Liver (tissue), 9 donors: ENCODE measurements around the gene MCTP2. TPM values are rescaled to one million over a fixed set of nuclear protein-coding genes. Genes with fewer than 3 reads are reported as not detected.

Experiments used
- DNase-seq: peaks from one replicate; pipeline ENCODE4 v3.0.0-alpha.2; 2017; ENCODE audit warnings: low spot score
- H3K27ac ChIP-seq, 2 donors: one replicate each; pipeline ENCODE4 v1.7.0; 2013; ENCODE audit warnings: inconsistent platforms in 2 of 2, low read length in 2 of 2, control low read depth in 1 of 2, low read depth in 1 of 2, mild to moderate bottlenecking in 1 of 2
- H3K27me3 ChIP-seq, 4 donors: one replicate each; pipeline versions ENCODE4 v1.6.1 to v1.7.0; 2013; ENCODE audit warnings: low read length in 3 of 4, inconsistent platforms in 1 of 4, mild to moderate bottlenecking in 1 of 4, moderate library complexity in 1 of 4; ENCODE audit not compliant: control insufficient read depth in 4 of 4, insufficient read depth in 4 of 4
- H3K36me3 ChIP-seq, 4 donors: one replicate each; pipeline versions ENCODE4 v1.6.1 to v1.7.0; 2013; ENCODE audit warnings: low read length in 3 of 4, mild to moderate bottlenecking in 3 of 4, low read depth in 1 of 4, moderate library complexity in 1 of 4; ENCODE audit not compliant: control insufficient read depth in 4 of 4, insufficient read depth in 3 of 4
- H3K4me1 ChIP-seq, 4 donors: one replicate each; pipeline versions ENCODE4 v1.6.1 to v1.7.0; 2013; ENCODE audit warnings: low read length in 3 of 4, mild to moderate bottlenecking in 3 of 4, moderate library complexity in 1 of 4; ENCODE audit not compliant: control insufficient read depth in 4 of 4, insufficient read depth in 4 of 4
- H3K4me3 ChIP-seq, 3 donors: one replicate each; pipeline versions ENCODE4 v1.6.1 to v1.7.0; 2013; ENCODE audit warnings: low read length in 3 of 3, control low read depth in 1 of 3, low read depth in 1 of 3, mild to moderate bottlenecking in 1 of 3
- H3K9ac ChIP-seq, 2 donors: one replicate each; pipeline ENCODE4 v1.7.0; 2013; ENCODE audit warnings: low read length in 2 of 2, mild to moderate bottlenecking in 2 of 2, moderate library complexity in 2 of 2, control low read depth in 1 of 2, low read depth in 1 of 2
- H3K9me3 ChIP-seq, 4 donors: one replicate each; pipeline versions ENCODE4 v1.6.1 to v1.7.0; 2013; ENCODE audit warnings: low read length in 3 of 4; ENCODE audit not compliant: control insufficient read depth in 4 of 4
- EGR1 ChIP-seq, 2 donors: IDR thresholded peaks; 2 replicates each; pipeline ENCODE4 v1.6.1; 2016 to 2018; ENCODE audit warnings: antibody characterized with exemption in 2 of 2, low read depth in 2 of 2
- FOXA1 ChIP-seq: IDR thresholded peaks from 2 replicates; pipeline ENCODE4 v1.6.1; 2016; ENCODE audit warnings: antibody characterized with exemption
- FOXA2 ChIP-seq: IDR thresholded peaks from 2 replicates; pipeline ENCODE4 v1.6.1; 2016; ENCODE audit warnings: antibody characterized with exemption
- GABPA ChIP-seq, 2 donors: IDR thresholded peaks in 1 of 2; conservative IDR thresholded peaks in 1 of 2; 2 replicates each; pipeline ENCODE4 v1.6.1; 2016; ENCODE audit warnings: antibody characterized with exemption in 2 of 2, mild to moderate bottlenecking in 1 of 2, moderate library complexity in 1 of 2
- HNF4A ChIP-seq, 2 donors: conservative IDR thresholded peaks; 2 replicates each; pipeline ENCODE4 v1.6.1; 2016; ENCODE audit warnings: antibody characterized with exemption in 2 of 2, mild to moderate bottlenecking in 2 of 2
- HNF4G ChIP-seq: IDR thresholded peaks from 2 replicates; pipeline ENCODE4 v1.6.1; 2016; ENCODE audit warnings: antibody characterized with exemption
- JUND ChIP-seq, 2 donors: IDR thresholded peaks; 2 replicates each; pipeline ENCODE4 v1.6.1; 2016; ENCODE audit warnings: antibody characterized with exemption in 2 of 2
- NR2F2 ChIP-seq: IDR thresholded peaks from 2 replicates; pipeline ENCODE4 v1.6.1; 2016; ENCODE audit warnings: antibody characterized with exemption
- RAD21 ChIP-seq, 2 donors: IDR thresholded peaks; 2 replicates each; pipeline ENCODE4 v1.6.1; 2016; ENCODE audit warnings: antibody characterized with exemption in 2 of 2, mild to moderate bottlenecking in 2 of 2
- RXRA ChIP-seq, 2 donors: IDR thresholded peaks; 2 replicates each; pipeline ENCODE4 v1.6.1; 2017 to 2018; ENCODE audit warnings: antibody characterized with exemption in 2 of 2, mild to moderate bottlenecking in 1 of 2
- SP1 ChIP-seq: IDR thresholded peaks from 2 replicates; pipeline ENCODE4 v1.6.1; 2018; ENCODE audit warnings: antibody characterized with exemption, mild to moderate bottlenecking
- TAF1 ChIP-seq: conservative IDR thresholded peaks from 2 replicates; pipeline ENCODE4 v1.6.1; 2016; ENCODE audit warnings: antibody characterized with exemption, mild to moderate bottlenecking
- YY1 ChIP-seq: IDR thresholded peaks from 2 replicates; pipeline ENCODE4 v1.6.1; 2016; ENCODE audit warnings: antibody characterized with exemption, mild to moderate bottlenecking
- WGBS: extraction: QIAGEN DNeasy Blood & Tissue Kit; methylation state at CpG from one replicate; pipeline ENCODE4 v1.1.7; 2013; 5-methylcytosine and 5-hydroxymethylcytosine counted together
- polyA plus RNA-seq, 2 donors: library from polyadenylated mRNA; stranded (reverse) in 1 of 2; unstranded in 1 of 2; fragments of 200-250 nt in 1 of 2; fragments of >200 nt in 1 of 2; fragmentation: Nextera tagmentation in 1 of 2; extraction: Ambion mirVana in 1 of 2; gene quantifications; one replicate each; pipeline versions ENCODE4 v1.2.1 to v1.2.3, GENCODE V29; 2013 to 2015
- total RNA-seq, 2 donors: library from RNA; depleted of rRNA; stranded (reverse); fragments of >200 nt; gene quantifications; one replicate each; pipeline ENCODE4 v1.2.3, GENCODE V29; 2014
- TF ChIP-seq, protein P1 (sequence below): IDR thresholded peaks from 2 replicates; pipeline ENCODE4 v1.6.1; 2016; ENCODE audit warnings: antibody characterized with exemption, mild to moderate bottlenecking
- TF ChIP-seq, protein P2 (sequence below): IDR thresholded peaks from 2 replicates; pipeline ENCODE4 v1.6.1; 2016; ENCODE audit warnings: antibody characterized with exemption
- TF ChIP-seq, protein P3 (sequence below): fragments of 150-350 bp; IDR thresholded peaks from 2 replicates; pipeline ENCODE4 v1.5.1; 2017; ENCODE audit warnings: improper control_type of control experiment, low read depth, low read length; ENCODE audit not compliant: missing input control
- TF ChIP-seq, protein P4 (sequence below): IDR thresholded peaks from 2 replicates; pipeline ENCODE4 v1.6.1; 2016; ENCODE audit warnings: antibody characterized with exemption
- TF ChIP-seq, protein P5 (sequence below): IDR thresholded peaks from 2 replicates; pipeline ENCODE4 v1.6.1; 2016; ENCODE audit warnings: antibody characterized with exemption
- donor health status: healthy.
- donor health status: healthy.
- donor health status: healthy.
- donor health status: healthy.
- donor health status: healthy.

MCTP2 gene
- total and polyA plus RNA-seq, 4 donors, result 0.43 to 9.9 (median 3.5) TPM

DNA sequence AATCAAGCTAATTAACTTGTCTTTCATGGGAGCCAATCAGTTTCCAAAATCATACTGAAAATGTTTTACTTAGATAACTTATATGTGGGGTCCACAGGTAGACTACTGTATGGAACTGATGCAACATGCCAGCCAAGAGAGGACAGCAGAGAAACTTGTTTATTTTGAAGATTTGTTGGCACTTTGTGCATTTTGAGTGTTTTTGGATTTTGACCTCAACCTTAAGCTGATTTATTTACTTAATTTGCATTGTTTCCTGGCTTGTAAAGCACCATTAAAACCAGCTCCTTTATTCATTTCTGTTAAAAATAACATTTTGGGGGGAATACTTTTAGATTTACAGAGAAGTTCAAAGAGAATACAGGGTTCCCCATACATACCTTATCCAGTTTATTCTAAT lies 166.6 kb downstream of the MCTP2 start:
- Histone ChIP-seq H3K27ac (no peak overlapping the region), H3K9ac (no peak overlapping the region), H3K27me3 (no peaks in the 10 kb centered on the region), H3K4me1 (peaks cover 0 to 1% (median 0%) of the 10 kb centered on the region in 4 donors), H3K9me3 (no peaks in the 10 kb centered on the region), H3K4me3 (no peak overlapping the region), H3K36me3 (no peaks in the 10 kb centered on the region)
- no peak for DNase-seq
- TF ChIP-seq RAD21 (IDR thresholded peaks at IDR 0.05) (no peak), NR2F2 (no peak), TAF1 (no peak), FOXA1 (no peak), FOXA2 (no peak), SP1 (no peak), GABPA (IDR thresholded peaks at IDR 0.05 in 1 of 2, conservative IDR thresholded peaks at IDR 0.05 in 1 of 2) (no peak), JUND (IDR thresholded peaks at IDR 0.05) (no peak)
- TF ChIP-seq, protein P1, sequence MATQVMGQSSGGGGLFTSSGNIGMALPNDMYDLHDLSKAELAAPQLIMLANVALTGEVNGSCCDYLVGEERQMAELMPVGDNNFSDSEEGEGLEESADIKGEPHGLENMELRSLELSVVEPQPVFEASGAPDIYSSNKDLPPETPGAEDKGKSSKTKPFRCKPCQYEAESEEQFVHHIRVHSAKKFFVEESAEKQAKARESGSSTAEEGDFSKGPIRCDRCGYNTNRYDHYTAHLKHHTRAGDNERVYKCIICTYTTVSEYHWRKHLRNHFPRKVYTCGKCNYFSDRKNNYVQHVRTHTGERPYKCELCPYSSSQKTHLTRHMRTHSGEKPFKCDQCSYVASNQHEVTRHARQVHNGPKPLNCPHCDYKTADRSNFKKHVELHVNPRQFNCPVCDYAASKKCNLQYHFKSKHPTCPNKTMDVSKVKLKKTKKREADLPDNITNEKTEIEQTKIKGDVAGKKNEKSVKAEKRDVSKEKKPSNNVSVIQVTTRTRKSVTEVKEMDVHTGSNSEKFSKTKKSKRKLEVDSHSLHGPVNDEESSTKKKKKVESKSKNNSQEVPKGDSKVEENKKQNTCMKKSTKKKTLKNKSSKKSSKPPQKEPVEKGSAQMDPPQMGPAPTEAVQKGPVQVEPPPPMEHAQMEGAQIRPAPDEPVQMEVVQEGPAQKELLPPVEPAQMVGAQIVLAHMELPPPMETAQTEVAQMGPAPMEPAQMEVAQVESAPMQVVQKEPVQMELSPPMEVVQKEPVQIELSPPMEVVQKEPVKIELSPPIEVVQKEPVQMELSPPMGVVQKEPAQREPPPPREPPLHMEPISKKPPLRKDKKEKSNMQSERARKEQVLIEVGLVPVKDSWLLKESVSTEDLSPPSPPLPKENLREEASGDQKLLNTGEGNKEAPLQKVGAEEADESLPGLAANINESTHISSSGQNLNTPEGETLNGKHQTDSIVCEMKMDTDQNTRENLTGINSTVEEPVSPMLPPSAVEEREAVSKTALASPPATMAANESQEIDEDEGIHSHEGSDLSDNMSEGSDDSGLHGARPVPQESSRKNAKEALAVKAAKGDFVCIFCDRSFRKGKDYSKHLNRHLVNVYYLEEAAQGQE, result no peak
- TF ChIP-seq, protein P2, sequence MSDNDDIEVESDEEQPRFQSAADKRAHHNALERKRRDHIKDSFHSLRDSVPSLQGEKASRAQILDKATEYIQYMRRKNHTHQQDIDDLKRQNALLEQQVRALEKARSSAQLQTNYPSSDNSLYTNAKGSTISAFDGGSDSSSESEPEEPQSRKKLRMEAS, result no peak

DNA sequence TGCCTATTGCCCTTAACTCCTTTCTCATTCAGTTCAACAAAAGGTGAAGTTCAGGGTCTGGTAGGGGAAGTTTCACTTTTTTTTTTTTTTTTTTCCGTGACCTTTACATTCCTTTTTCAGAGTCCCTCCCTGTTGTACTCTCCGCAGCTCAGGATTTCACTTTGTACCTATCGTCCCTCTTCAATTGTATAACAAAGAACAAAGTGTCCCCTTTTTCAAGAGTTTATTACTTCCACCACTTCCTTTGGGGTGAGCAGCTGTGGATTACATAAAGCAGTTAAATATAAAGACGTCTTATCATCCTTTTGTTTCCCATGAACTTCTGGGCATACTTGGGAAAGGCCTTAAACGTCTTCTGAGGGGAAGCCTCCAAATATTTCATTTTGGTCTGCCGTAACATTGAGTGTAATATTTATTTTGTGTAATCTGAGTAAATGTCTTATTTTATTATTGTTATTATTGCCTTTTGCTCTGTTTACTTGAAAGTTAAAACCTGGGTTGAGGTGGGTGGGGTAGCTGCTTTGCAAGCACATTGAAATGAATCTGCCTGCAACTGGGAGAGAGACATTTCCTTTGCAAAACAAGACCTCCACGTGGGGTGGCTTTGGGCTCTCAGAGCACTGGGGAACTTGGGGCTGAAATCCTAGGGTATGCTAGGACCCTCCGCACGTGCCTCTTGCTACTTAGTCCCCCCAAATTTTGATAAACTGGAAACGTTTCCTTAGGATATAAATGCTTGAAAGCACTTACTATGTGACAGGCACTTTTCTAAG lies 169.4 kb downstream of the MCTP2 start:
- WGBS, result 56% methylated on average over 10 of the region's 10 CpGs
- TF ChIP-seq TAF1 (no peak), RXRA (IDR thresholded peaks at IDR 0.05) (no peak), FOXA2 (no peak), NR2F2 (no peak), JUND (IDR thresholded peaks at IDR 0.05) (no peak), SP1 (no peak), EGR1 (IDR thresholded peaks at IDR 0.05; ENCODE audit: low read depth in 2 of 2) (no peak), HNF4G (no peak), HNF4A (conservative IDR thresholded peaks at IDR 0.05) (no peak), FOXA1 (no peak), YY1 (no peak), GABPA (IDR thresholded peaks at IDR 0.05 in 1 of 2, conservative IDR thresholded peaks at IDR 0.05 in 1 of 2) (no peak), RAD21 (IDR thresholded peaks at IDR 0.05) (no peak)
- TF ChIP-seq, protein P3, sequence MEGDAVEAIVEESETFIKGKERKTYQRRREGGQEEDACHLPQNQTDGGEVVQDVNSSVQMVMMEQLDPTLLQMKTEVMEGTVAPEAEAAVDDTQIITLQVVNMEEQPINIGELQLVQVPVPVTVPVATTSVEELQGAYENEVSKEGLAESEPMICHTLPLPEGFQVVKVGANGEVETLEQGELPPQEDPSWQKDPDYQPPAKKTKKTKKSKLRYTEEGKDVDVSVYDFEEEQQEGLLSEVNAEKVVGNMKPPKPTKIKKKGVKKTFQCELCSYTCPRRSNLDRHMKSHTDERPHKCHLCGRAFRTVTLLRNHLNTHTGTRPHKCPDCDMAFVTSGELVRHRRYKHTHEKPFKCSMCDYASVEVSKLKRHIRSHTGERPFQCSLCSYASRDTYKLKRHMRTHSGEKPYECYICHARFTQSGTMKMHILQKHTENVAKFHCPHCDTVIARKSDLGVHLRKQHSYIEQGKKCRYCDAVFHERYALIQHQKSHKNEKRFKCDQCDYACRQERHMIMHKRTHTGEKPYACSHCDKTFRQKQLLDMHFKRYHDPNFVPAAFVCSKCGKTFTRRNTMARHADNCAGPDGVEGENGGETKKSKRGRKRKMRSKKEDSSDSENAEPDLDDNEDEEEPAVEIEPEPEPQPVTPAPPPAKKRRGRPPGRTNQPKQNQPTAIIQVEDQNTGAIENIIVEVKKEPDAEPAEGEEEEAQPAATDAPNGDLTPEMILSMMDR, result no peak
- TF ChIP-seq, protein P4, sequence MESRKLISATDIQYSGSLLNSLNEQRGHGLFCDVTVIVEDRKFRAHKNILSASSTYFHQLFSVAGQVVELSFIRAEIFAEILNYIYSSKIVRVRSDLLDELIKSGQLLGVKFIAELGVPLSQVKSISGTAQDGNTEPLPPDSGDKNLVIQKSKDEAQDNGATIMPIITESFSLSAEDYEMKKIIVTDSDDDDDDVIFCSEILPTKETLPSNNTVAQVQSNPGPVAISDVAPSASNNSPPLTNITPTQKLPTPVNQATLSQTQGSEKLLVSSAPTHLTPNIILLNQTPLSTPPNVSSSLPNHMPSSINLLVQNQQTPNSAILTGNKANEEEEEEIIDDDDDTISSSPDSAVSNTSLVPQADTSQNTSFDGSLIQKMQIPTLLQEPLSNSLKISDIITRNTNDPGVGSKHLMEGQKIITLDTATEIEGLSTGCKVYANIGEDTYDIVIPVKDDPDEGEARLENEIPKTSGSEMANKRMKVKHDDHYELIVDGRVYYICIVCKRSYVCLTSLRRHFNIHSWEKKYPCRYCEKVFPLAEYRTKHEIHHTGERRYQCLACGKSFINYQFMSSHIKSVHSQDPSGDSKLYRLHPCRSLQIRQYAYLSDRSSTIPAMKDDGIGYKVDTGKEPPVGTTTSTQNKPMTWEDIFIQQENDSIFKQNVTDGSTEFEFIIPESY, result no peak
- TF ChIP-seq, protein P1, result no peak
- TF ChIP-seq, protein P2, result no peak
- TF ChIP-seq, protein P5, sequence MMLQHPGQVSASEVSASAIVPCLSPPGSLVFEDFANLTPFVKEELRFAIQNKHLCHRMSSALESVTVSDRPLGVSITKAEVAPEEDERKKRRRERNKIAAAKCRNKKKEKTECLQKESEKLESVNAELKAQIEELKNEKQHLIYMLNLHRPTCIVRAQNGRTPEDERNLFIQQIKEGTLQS, result no peak

More for the DNA sequence above, 169.4 kb downstream of the MCTP2 start:
- Histone ChIP-seq H3K9me3 (no peaks in the 10 kb centered on the region), H3K9ac (no peak overlapping the region), H3K4me1 (no peaks in the 10 kb centered on the region), H3K27ac (no peak overlapping the region), H3K27me3 (no peaks in the 10 kb centered on the region), H3K4me3 (no peak overlapping the region), H3K36me3 (no peaks in the 10 kb centered on the region)
- no peak for DNase-seq
